ENCODE data around the gene NSG1. TPM values are rescaled to one million over a fixed set of nuclear protein-coding genes. Genes with fewer than 3 reads are reported as not detected.

The NSG1 gene
- total RNA-seq, 3 donors from 2014 or later (not counting 1 experiment from before 2014, with no cell fraction given) = 1.2 to 5.8 TPM; not detected in 1

DNA sequence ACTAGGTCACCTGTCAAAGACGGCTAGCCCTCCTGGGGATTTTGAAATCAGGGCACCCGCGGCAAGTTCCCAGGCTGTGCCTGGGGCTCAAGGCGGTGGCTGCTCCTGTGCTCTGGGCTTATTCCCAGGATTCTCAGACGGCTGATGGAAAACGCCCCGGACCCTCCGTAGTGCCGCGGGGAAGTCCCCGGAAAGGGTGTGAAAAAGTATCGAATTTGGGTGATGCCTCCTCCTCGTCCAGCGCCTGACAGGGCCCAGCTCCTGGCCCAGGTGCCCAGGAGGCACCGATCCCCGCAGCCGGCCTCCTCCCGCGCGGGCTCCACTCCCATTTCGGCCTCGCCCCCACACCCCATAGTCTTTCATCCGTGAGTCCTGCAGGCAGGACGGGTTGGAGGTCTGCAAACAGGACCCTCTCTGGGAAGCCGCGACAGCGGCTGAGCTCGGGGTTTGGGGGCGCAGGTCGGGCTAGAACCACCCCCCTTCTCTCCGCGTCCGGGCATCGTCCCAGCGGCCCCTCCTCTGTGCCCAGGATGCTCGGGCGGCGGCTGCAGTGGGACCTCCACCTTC, 1.1 kb upstream of the NSG1 start:
- Histone ChIP-seq H3K27ac (ENCODE audit: low read length) (no peak overlapping the region), H3K4me1 (ENCODE audit: control insufficient read depth, insufficient read depth, low read length) (peaks cover 26% of the 10 kb centered on the region), H3K9me3 (ENCODE audit: control insufficient read depth, insufficient read depth, low read length) (no peaks in the 10 kb centered on the region), H3K4me3 (ENCODE audit: low read length) (peak overlapping the region; percentile 31), H3K27me3 (ENCODE audit: control insufficient read depth, insufficient read depth, low read length) (peaks cover 16% of the 10 kb centered on the region), H3K36me3 (ENCODE audit: control insufficient read depth, insufficient read depth, low read length) (no peaks in the 10 kb centered on the region)
- no peak overlapping the region for H3K27ac Mint-ChIP-seq
- DNase-seq (peak in 1 of 2 donors; percentile 14), ATAC-seq (peak in 1 of 3 donors; percentile 7)
- H3K27me3 Mint-ChIP-seq (ENCODE audit: low read depth in 2 of 2) = peaks cover 48 to 66% of the 10 kb centered on the region in 2 donors
- intact Hi-C loops (cut with micrococcal nuclease) = no loop called here
- peaks cover 6 to 12% of the 10 kb centered on the region in 2 donors for H3K4me1 Mint-ChIP-seq
- 3% methylated on average over 38 of the region's 38 CpGs for WGBS (ENCODE audit: insufficient coverage)
- TF ChIP-seq, protein P1, sequence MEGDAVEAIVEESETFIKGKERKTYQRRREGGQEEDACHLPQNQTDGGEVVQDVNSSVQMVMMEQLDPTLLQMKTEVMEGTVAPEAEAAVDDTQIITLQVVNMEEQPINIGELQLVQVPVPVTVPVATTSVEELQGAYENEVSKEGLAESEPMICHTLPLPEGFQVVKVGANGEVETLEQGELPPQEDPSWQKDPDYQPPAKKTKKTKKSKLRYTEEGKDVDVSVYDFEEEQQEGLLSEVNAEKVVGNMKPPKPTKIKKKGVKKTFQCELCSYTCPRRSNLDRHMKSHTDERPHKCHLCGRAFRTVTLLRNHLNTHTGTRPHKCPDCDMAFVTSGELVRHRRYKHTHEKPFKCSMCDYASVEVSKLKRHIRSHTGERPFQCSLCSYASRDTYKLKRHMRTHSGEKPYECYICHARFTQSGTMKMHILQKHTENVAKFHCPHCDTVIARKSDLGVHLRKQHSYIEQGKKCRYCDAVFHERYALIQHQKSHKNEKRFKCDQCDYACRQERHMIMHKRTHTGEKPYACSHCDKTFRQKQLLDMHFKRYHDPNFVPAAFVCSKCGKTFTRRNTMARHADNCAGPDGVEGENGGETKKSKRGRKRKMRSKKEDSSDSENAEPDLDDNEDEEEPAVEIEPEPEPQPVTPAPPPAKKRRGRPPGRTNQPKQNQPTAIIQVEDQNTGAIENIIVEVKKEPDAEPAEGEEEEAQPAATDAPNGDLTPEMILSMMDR (IDR thresholded peaks at IDR 0.05) = no peak
- no peaks in the 10 kb centered on the region for H3K9me3 Mint-ChIP-seq
- no peaks in the 10 kb centered on the region for H3K36me3 Mint-ChIP-seq
- peak overlapping the region; percentile 78 for H3K4me3 Mint-ChIP-seq

DNA sequence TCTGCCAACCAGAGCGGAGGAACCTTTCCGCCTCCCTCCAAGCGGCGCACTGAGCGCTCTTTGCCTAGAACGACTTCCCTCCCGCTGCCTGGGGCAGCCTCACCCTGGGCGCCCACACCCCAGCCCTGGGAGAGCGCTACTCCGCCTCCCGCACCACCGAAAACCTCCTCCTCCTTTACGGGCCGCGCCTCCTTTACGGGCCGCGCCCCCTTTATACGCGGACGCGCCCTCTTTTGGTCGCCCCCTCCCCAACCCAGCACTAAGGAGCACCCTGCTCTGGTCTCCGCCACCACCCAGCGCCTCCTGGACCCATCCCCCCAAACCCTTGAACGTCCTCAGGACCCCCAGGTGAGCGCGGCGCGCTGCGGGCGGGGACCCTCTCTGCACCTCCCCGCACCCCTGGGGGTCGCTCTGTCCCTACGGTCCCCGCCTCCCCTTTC, 586 bp upstream of the NSG1 start:
- H3K4me3 Mint-ChIP-seq = peak overlapping the region; percentile 78
- Histone ChIP-seq H3K27me3 (ENCODE audit: control insufficient read depth, insufficient read depth, low read length) (peaks cover 16% of the 10 kb centered on the region), H3K36me3 (ENCODE audit: control insufficient read depth, insufficient read depth, low read length) (no peaks in the 10 kb centered on the region), H3K4me3 (ENCODE audit: low read length) (peak overlapping the region; percentile 31), H3K9me3 (ENCODE audit: control insufficient read depth, insufficient read depth, low read length) (no peaks in the 10 kb centered on the region), H3K4me1 (ENCODE audit: control insufficient read depth, insufficient read depth, low read length) (peaks cover 26% of the 10 kb centered on the region), H3K27ac (ENCODE audit: low read length) (no peak overlapping the region)
- H3K4me1 Mint-ChIP-seq = peaks cover 6 to 12% of the 10 kb centered on the region in 2 donors
- DNase-seq (peak in 1 of 2 donors; percentile 58), ATAC-seq (peak in 1 of 3 donors; percentile 34)
- no peaks in the 10 kb centered on the region for H3K36me3 Mint-ChIP-seq
- H3K27ac Mint-ChIP-seq = no peak overlapping the region
- peaks cover 46 to 62% of the 10 kb centered on the region in 2 donors for H3K27me3 Mint-ChIP-seq (ENCODE audit: low read depth in 2 of 2)
- intact Hi-C loops (cut with micrococcal nuclease) = no loop called here
- 1% methylated on average over 36 of the region's 36 CpGs for WGBS (ENCODE audit: insufficient coverage)
- no peaks in the 10 kb centered on the region for H3K9me3 Mint-ChIP-seq
- TF ChIP-seq, protein P1 (IDR thresholded peaks at IDR 0.05) = no peak

DNA sequence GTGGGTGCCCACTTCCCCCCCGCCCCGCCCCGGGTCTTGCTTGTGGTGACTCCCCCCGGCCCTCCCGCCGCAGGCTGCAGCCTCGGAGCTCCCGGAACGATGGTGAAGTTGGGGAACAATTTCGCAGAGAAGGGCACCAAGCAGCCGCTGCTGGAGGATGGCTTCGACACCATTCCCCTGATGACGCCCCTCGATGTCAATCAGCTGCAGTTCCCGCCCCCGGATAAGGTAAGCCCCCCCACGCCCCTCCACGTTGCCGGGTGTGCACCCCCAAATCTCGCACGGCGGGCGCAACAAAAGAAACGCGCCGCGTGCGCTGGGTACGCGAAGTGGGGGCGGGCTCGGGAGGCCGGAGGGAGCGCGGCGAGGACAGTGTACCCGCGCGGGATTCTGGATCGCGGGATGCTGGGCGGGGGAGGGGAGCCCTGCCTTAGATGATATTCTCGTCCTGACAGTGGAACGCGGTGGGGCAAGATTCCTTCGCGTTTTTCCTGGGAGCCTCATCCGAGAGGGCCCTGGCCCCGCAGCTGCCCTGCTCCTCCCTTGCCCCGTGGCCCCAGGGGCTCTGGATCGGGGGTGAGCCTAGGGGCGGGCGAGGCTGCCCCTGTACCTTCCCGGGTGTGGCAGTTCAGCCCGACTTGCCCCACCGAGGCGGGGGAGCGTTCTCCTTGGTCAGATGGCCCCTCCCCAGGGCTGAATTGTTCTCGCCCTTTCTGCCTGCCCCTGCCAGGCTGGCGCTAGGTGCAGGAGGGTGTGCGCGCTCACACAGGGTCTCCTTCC, 819 bp downstream of the NSG1 start:
- 4% methylated on average over 62 of the region's 62 CpGs for WGBS (ENCODE audit: insufficient coverage)
- intact Hi-C loops (cut with micrococcal nuclease) = no loop called here
- Histone ChIP-seq H3K9me3 (ENCODE audit: control insufficient read depth, insufficient read depth, low read length) (no peaks in the 10 kb centered on the region), H3K36me3 (ENCODE audit: control insufficient read depth, insufficient read depth, low read length) (no peaks in the 10 kb centered on the region), H3K27me3 (ENCODE audit: control insufficient read depth, insufficient read depth, low read length) (peaks cover 16% of the 10 kb centered on the region), H3K4me1 (ENCODE audit: control insufficient read depth, insufficient read depth, low read length) (peaks cover 26% of the 10 kb centered on the region), H3K4me3 (ENCODE audit: low read length) (peak overlapping the region; percentile 23), H3K27ac (ENCODE audit: low read length) (no peak overlapping the region)
- ATAC-seq (peak in 2 of 3 donors; percentile 15), DNase-seq (peak in 1 of 2 donors; percentile 59)
- peak overlapping the region; percentile 86 for H3K4me3 Mint-ChIP-seq
- H3K4me1 Mint-ChIP-seq = peaks cover 6 to 12% of the 10 kb centered on the region in 2 donors
- H3K9me3 Mint-ChIP-seq = no peaks in the 10 kb centered on the region
- TF ChIP-seq, protein P1 (IDR thresholded peaks at IDR 0.05) = no peak
- H3K36me3 Mint-ChIP-seq = no peaks in the 10 kb centered on the region
- peaks cover 37 to 57% of the 10 kb centered on the region in 2 donors for H3K27me3 Mint-ChIP-seq (ENCODE audit: low read depth in 2 of 2)
- no peak overlapping the region for H3K27ac Mint-ChIP-seq
